AG04449 (cell line): ENCODE measurements around the gene DNMBP.
A peak's percentile ranks its signal among the peaks of the same experiment; 100 is the strongest.

Experiments used
- CTCF ChIA-PET: fragments of 350-600 bp; formaldehyde crosslinking; extraction: SDS; loops from one replicate; lab custom pipeline; 2021; ENCODE audit warnings: antibody characterized with exemption; lab: Yijun Ruan, JAX
- POLR2A ChIA-PET: fragments of 400-600, 350-600 bp; formaldehyde crosslinking; extraction: SDS; loops from one replicate; lab custom pipeline; 2020; ENCODE audit warnings: antibody characterized with exemption, inconsistent platforms; lab: Yijun Ruan, JAX
- DNase-seq: peaks from one replicate; pipeline ENCODE4 v3.0.0-alpha.2; 2010; ENCODE audit warnings: low read depth, low spot score
- H3K4me3 ChIP-seq: 2 replicates; pipeline ENCODE4 v1.5.1; 2011; ENCODE audit warnings: low read depth, mild to moderate bottlenecking, control low read depth, low read length
- TF ChIP-seq, protein P1 (sequence below): IDR thresholded peaks from one replicate; pipeline ENCODE4 v1.5.1; 2011; ENCODE audit warnings: mild to moderate bottlenecking, moderate library complexity, low read length, control low read depth, inconsistent platforms; ENCODE audit not compliant: insufficient read depth; ENCODE audit errors: missing control alignments

Gene DNMBP, protein sequence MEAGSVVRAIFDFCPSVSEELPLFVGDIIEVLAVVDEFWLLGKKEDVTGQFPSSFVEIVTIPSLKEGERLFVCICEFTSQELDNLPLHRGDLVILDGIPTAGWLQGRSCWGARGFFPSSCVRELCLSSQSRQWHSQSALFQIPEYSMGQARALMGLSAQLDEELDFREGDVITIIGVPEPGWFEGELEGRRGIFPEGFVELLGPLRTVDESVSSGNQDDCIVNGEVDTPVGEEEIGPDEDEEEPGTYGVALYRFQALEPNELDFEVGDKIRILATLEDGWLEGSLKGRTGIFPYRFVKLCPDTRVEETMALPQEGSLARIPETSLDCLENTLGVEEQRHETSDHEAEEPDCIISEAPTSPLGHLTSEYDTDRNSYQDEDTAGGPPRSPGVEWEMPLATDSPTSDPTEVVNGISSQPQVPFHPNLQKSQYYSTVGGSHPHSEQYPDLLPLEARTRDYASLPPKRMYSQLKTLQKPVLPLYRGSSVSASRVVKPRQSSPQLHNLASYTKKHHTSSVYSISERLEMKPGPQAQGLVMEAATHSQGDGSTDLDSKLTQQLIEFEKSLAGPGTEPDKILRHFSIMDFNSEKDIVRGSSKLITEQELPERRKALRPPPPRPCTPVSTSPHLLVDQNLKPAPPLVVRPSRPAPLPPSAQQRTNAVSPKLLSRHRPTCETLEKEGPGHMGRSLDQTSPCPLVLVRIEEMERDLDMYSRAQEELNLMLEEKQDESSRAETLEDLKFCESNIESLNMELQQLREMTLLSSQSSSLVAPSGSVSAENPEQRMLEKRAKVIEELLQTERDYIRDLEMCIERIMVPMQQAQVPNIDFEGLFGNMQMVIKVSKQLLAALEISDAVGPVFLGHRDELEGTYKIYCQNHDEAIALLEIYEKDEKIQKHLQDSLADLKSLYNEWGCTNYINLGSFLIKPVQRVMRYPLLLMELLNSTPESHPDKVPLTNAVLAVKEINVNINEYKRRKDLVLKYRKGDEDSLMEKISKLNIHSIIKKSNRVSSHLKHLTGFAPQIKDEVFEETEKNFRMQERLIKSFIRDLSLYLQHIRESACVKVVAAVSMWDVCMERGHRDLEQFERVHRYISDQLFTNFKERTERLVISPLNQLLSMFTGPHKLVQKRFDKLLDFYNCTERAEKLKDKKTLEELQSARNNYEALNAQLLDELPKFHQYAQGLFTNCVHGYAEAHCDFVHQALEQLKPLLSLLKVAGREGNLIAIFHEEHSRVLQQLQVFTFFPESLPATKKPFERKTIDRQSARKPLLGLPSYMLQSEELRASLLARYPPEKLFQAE (N-terminal part only)

DNA sequence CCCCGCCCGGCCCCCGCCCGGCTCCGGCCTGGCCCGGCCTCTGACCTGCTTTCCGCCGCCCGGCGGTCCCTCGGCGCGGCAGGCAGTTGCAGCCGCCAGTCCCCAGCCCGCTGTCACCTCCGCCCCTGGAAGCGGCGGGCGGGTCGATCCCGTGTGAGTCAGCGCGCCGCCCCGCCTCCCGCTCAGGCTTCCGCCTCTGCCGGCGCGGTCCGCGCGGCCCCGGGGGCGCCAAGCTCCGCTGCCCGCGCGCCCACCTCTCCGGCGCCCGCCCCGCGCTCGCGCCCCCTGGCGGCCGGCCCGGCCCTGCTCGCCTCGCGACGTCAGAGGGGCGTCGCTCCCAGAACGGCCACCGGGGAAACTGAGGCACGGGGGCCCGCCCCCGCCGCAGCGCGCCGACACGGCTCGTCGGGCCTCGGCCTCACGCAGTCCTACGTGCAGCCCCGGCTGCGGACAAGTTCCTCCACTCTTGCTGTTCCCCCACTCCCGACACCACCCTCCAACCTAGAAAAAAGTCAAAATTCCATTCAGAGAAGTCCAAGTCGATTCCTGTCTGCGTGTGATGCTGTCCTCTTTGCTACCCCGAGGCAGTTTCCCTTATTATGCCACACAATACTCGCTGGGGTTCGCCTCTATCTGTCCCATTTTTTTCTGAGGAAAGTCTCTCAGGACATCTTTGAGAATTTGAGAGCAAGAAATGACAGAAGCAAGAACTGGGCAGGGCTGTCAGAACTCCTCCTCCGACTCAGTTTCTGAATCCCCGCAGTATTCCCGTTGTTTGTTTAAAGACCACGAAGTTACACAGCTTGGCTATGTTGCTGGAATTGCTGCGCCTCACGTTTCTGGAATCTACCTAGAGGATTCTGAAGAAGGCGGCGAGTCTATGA lies at the start of gene DNMBP:
TSS of gene DNMBP (minus strand) at position 155 of the 884 bp plus-strand sequence. CDS start 37,823 bp downstream, outside the sequence.
- TF ChIP-seq, protein P1, sequence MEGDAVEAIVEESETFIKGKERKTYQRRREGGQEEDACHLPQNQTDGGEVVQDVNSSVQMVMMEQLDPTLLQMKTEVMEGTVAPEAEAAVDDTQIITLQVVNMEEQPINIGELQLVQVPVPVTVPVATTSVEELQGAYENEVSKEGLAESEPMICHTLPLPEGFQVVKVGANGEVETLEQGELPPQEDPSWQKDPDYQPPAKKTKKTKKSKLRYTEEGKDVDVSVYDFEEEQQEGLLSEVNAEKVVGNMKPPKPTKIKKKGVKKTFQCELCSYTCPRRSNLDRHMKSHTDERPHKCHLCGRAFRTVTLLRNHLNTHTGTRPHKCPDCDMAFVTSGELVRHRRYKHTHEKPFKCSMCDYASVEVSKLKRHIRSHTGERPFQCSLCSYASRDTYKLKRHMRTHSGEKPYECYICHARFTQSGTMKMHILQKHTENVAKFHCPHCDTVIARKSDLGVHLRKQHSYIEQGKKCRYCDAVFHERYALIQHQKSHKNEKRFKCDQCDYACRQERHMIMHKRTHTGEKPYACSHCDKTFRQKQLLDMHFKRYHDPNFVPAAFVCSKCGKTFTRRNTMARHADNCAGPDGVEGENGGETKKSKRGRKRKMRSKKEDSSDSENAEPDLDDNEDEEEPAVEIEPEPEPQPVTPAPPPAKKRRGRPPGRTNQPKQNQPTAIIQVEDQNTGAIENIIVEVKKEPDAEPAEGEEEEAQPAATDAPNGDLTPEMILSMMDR = peak; percentile 43
- DNase-seq = no peak
- peak within 1 kb of the TSS; percentile 85 for H3K4me3 ChIP-seq
- CTCF ChIA-PET = interaction anchor here (0.7 to 7.8 kb wide), 43 partner anchors 9 to 276 kb away, joined by 3 to 74 read pairs (median 5); partner anchors contain the start of gene CPN1
- POLR2A ChIA-PET = interaction anchor here (0.7 to 1.1 kb wide), 2 partner anchors 38 to 44 kb away, joined by 3 to 4 read pairs; no protein-coding TSS in a partner anchor

DNA sequence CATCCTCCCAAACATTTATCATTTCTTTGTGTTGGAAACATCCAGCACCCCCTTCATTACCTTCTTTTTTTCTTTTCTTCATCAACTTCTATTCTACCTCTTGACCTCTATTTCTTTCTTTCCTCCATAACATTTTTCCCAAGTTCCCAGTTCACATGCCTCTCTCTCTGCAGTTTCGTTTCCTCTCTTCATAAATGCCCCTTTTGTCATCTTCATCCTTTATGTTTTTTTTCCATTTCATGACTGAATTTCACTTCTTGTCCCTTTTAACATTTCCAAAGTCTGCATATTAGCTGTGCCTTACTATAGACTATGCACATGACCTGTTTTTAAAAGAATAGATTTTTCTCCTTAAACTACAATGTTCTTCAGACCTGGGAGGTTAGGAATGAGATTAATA lies 48.2 kb upstream of the DNMBP start:
- CTCF ChIA-PET = interaction anchor here (1.2 to 2.1 kb wide), 2 partner anchors 12 to 212 kb away, joined by 4 to 17 read pairs; no protein-coding TSS in a partner anchor
- POLR2A ChIA-PET = no interaction called here
- TF ChIP-seq, protein P1 = no peak
- no peak for DNase-seq
- no peak overlapping the region for H3K4me3 ChIP-seq

DNA sequence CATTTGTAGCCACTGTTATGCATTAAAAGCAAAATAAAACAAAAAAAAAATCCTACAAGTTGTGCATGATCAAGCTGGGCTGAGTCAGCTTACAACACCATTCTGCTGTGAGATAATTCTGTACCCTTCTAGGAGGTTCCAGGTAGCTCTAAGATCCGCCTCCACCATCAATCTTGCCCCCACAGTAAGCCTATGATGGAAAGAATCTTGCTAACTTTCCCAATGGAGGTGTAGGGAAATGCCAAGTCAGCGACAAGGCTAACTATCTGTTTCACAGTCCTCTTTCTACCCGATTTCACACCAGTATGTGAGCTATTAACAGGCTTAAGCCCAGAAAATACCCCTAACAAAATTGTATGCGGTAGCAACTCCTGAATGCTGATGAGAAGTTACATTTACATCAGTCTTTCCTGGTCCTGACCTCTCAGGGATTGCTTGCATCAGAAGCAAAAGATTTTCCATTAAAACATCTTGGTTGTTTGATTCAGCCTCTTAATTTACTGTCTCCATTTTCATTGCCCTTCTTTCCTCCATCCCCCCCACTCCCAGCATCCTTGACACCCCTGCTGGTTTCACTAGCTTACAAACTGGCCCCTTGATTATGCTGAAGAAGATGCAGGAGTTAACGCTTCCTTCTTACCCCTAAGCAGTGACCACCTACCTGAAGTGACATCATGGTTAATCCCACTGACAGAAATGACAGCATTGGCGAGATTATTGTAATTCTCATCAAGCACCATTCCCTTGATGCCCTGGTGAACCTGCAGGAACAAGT lies 44.1 kb upstream of the DNMBP start:
- no peak overlapping the region for H3K4me3 ChIP-seq
- CTCF ChIA-PET = interaction anchor here (0.6 to 14.0 kb wide), 4 partner anchors 8 to 238 kb away, joined by 3 to 470 read pairs (median 8); partner anchors contain the start of gene DNMBP
- TF ChIP-seq, protein P1 = no peak
- no peak for DNase-seq
- POLR2A ChIA-PET = interaction anchor here (0.6 kb wide), 1 partner anchor 55 kb away, joined by 5 read pairs; no protein-coding TSS in a partner anchor

DNA sequence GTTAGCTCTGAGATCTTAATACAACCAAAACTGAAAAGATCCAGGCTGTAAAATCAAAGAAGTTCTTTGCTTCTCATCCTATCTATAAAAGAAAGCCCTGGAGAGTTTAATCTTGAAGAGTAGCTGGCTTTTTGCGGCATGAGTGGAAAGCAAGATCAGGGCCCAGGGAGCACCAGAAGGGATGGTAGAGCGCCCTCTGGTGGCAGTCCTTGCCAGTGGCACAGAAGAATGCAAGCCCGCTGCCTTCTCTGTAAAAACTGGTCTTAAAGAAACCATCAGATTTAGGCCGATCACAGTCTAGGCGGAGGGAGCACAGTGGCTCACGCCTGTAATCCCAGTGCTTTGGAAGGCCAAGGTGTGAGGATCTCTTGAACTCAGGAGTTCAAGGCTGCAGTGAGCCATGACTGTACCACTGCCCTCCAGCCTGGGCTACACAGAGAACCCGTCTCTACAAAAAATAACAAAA lies 36.3 kb upstream of the DNMBP start:
- POLR2A ChIA-PET = interaction anchor here (1.1 kb wide), 1 partner anchor 203 kb away, joined by 3 read pairs; no protein-coding TSS in a partner anchor
- no peak overlapping the region for H3K4me3 ChIP-seq
- CTCF ChIA-PET = interaction anchor here (0.6 to 14.0 kb wide), 81 partner anchors 8 to 415 kb away, joined by 3 to 470 read pairs (median 5); partner anchors contain the start of genes CUTC, DNMBP and ERLIN1
- TF ChIP-seq, protein P1 = peak; percentile 89
- DNase-seq = peak; percentile 42
